CD14-positive monocyte (primary cell): Measurements from ENCODE around the gene DENND4A. TPM values are rescaled to one million over a fixed set of nuclear protein-coding genes. Genes with fewer than 3 reads are reported as not detected.
A peak's percentile ranks its signal among the peaks of the same experiment; 100 is the strongest.

Experiments used
- DNase-seq, 3 donors: peaks; one replicate each; pipeline ENCODE4 v3.0.0-alpha.2; 2011 to 2022
- H2AFZ ChIP-seq: 2 replicates; pipeline ENCODE4 v1.6.0; 2012; ENCODE audit warnings: mild to moderate bottlenecking, low read depth, low read length, inconsistent platforms; ENCODE audit not compliant: insufficient read depth, poor library complexity, severe bottlenecking
- H3K27ac ChIP-seq, 2 donors: 1 replicate in 1 of 2; 2 replicates in 1 of 2; pipeline ENCODE4 v1.5.1; 2012 to 2013; ENCODE audit warnings: low read length in 2 of 2, control low read depth in 1 of 2, inconsistent platforms in 1 of 2, low read depth in 1 of 2, mild to moderate bottlenecking in 1 of 2
- H3K27me3 ChIP-seq, 2 donors: one replicate each; pipeline versions ENCODE4 v1.6.0 to v1.6.1; 2011 to 2013; ENCODE audit warnings: low read length in 2 of 2; ENCODE audit not compliant: control insufficient read depth in 2 of 2, insufficient read depth in 2 of 2
- H3K36me3 ChIP-seq, 2 donors: replicated peaks in 1 of 2; 1 replicate in 1 of 2; 2 replicates in 1 of 2; pipeline versions ENCODE4 v1.5.1 to v1.6.1; 2012 to 2013; ENCODE audit warnings: low read length in 2 of 2, control low read depth in 1 of 2, inconsistent platforms in 1 of 2, mild to moderate bottlenecking in 1 of 2; ENCODE audit not compliant: insufficient read depth in 2 of 2, control insufficient read depth in 1 of 2
- H3K4me1 ChIP-seq, 2 donors: 1 replicate in 1 of 2; 2 replicates in 1 of 2; pipeline versions ENCODE4 v1.5.1 to v1.6.1; 2012 to 2013; ENCODE audit warnings: low read length in 2 of 2, control low read depth in 1 of 2, inconsistent platforms in 1 of 2, mild to moderate bottlenecking in 1 of 2, moderate library complexity in 1 of 2; ENCODE audit not compliant: insufficient read depth in 2 of 2, control insufficient read depth in 1 of 2
- H3K4me2 ChIP-seq: replicated peaks from 2 replicates; pipeline ENCODE3; 2012; ENCODE audit warnings: low read length, moderate library complexity, mild to moderate bottlenecking; ENCODE audit not compliant: poor library complexity, severe bottlenecking; ENCODE audit errors: extremely low read depth
- H3K4me3 ChIP-seq, 3 experiments: fragments of 200-600 bp in 1 of 3; sonication (generic) in 1 of 3; replicated peaks in 1 of 3; 1 replicate in 2 of 3; 2 replicates in 1 of 3; pipeline ENCODE4 v1.5.1; 2011 to 2013; ENCODE audit warnings: low read length in 3 of 3, mild to moderate bottlenecking in 3 of 3, control low read depth in 2 of 3, low read depth in 2 of 3, inconsistent platforms in 1 of 3, moderate library complexity in 1 of 3
- H3K79me2 ChIP-seq: 2 replicates; pipeline ENCODE4 v1.6.0; 2012; ENCODE audit warnings: mild to moderate bottlenecking, control low read depth, inconsistent platforms, low read length, moderate library complexity; ENCODE audit not compliant: insufficient read depth
- H3K9ac ChIP-seq: 2 replicates; pipeline ENCODE4 v1.6.0; 2017; ENCODE audit warnings: low read length, mild to moderate bottlenecking; ENCODE audit not compliant: insufficient read depth, poor library complexity, severe bottlenecking
- H3K9me3 ChIP-seq, 2 donors: replicated peaks in 1 of 2; 1 replicate in 1 of 2; 2 replicates in 1 of 2; pipeline versions ENCODE4 v1.5.1 to v1.6.1; 2012 to 2013; ENCODE audit warnings: low read length in 2 of 2, control low read depth in 1 of 2; ENCODE audit not compliant: control insufficient read depth in 1 of 2, insufficient read depth in 1 of 2
- H4K20me1 ChIP-seq: 2 replicates; pipeline ENCODE4 v1.6.0; 2012; ENCODE audit warnings: mild to moderate bottlenecking, low read length, control low read depth, moderate library complexity; ENCODE audit not compliant: insufficient read depth
- H3K27ac Mint-ChIP-seq, 7 donors: one replicate each; pipeline ENCODE4 v1.8.0; 2020; ENCODE audit warnings: mild to moderate bottlenecking in 7 of 7, mixed read lengths in 7 of 7, moderate library complexity in 6 of 7, inconsistent platforms in 2 of 7
- H3K27me3 Mint-ChIP-seq, 3 donors: one replicate each; pipeline ENCODE4 v1.8.0; 2021 to 2022; ENCODE audit warnings: low read depth in 3 of 3, mild to moderate bottlenecking in 3 of 3, mixed read lengths in 3 of 3, moderate library complexity in 3 of 3, inconsistent platforms in 1 of 3
- H3K36me3 Mint-ChIP-seq, 2 donors: one replicate each; pipeline ENCODE4 v1.8.0; 2020; ENCODE audit warnings: mixed read lengths in 2 of 2, inconsistent platforms in 1 of 2, mild to moderate bottlenecking in 1 of 2
- H3K4me1 Mint-ChIP-seq: one replicate; pipeline ENCODE4 v1.8.0; 2020; ENCODE audit warnings: mild to moderate bottlenecking, mixed read lengths
- H3K4me3 Mint-ChIP-seq, 2 donors: one replicate each; pipeline ENCODE4 v1.8.0; 2020; ENCODE audit warnings: mild to moderate bottlenecking in 2 of 2, mixed read lengths in 2 of 2, moderate library complexity in 1 of 2
- H3K9me3 Mint-ChIP-seq, 7 donors: one replicate each; pipeline ENCODE4 v1.8.0; 2020 to 2022; ENCODE audit warnings: mixed read lengths in 7 of 7, mild to moderate bottlenecking in 6 of 7, moderate library complexity in 6 of 7, inconsistent platforms in 2 of 7
- WGBS: methylation state at CpG from one replicate; pipeline ENCODE4 v1.1.5; 2013; ENCODE audit warnings: missing lambda C conversion rate; ENCODE audit not compliant: insufficient coverage; 5-methylcytosine and 5-hydroxymethylcytosine counted together
- intact Hi-C, 2 donors: fragments of 100-400 bp; cut with micrococcal nuclease; formaldehyde crosslinking; loops; one replicate each; pipeline versions ENCODE4 v1.15.0 to v1.15.1; 2023
- polyA plus RNA-seq, 3 donors: library from polyadenylated mRNA; depleted of rRNA in 1 of 3; unstranded in 2 of 3; stranded (reverse) in 1 of 3; fragments of 300-500 nt in 2 of 3; fragments of >200 nt in 1 of 3; fragmentation: Illumina TruSeq in 2 of 3; gene quantifications; 1 replicate in 2 of 3; 2 replicates in 1 of 3; pipeline ENCODE4 v1.2.3, GENCODE V29; 2012 to 2021
- TF ChIP-seq, protein P1 (sequence below): fragments of 200-600 bp; IDR thresholded peaks from one replicate; pipeline ENCODE4 v1.8.0; 2022; ENCODE audit warnings: antibody characterized with exemption, mild to moderate bottlenecking

Gene DENND4A
- polyA plus RNA-seq, 3 donors, result 4.6 to 11.0 (median 6.9) TPM

DNA sequence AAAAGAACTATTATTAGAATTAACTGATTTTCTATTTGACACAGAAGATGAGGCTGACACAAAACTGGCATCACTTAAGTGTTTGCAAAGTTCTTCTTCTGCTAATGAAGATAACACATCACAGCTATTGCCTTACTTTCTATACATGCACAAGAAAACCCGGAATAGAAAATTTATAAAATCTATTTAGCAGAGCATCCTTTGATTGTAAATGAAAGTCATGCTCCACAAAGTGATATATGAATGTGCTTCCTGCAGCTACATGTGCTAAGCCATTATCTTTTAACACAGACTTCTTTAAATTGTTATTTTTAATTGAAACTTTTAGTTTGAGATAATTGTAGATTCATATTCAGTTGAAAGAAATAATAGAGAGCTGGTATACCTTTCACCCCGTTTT lies 27.0 kb downstream of the DENND4A start:
- Histone ChIP-seq H3K79me2 (peaks cover 100% of the 10 kb centered on the region), H3K4me3 (no peak overlapping the region), H3K9me3 (no peaks in the 10 kb centered on the region), H3K27ac (no peak overlapping the region), H3K4me1 (no peaks in the 10 kb centered on the region), H3K36me3 (peaks cover 0 to 11% of the 10 kb centered on the region in 2 donors), H3K4me2 (no peak overlapping the region), H2AFZ (no peak overlapping the region), H3K9ac (no peak overlapping the region), H4K20me1 (peaks cover 83% of the 10 kb centered on the region), H3K27me3 (no peaks in the 10 kb centered on the region)
- no peaks in the 10 kb centered on the region for H3K9me3 Mint-ChIP-seq
- TF ChIP-seq, protein P1, sequence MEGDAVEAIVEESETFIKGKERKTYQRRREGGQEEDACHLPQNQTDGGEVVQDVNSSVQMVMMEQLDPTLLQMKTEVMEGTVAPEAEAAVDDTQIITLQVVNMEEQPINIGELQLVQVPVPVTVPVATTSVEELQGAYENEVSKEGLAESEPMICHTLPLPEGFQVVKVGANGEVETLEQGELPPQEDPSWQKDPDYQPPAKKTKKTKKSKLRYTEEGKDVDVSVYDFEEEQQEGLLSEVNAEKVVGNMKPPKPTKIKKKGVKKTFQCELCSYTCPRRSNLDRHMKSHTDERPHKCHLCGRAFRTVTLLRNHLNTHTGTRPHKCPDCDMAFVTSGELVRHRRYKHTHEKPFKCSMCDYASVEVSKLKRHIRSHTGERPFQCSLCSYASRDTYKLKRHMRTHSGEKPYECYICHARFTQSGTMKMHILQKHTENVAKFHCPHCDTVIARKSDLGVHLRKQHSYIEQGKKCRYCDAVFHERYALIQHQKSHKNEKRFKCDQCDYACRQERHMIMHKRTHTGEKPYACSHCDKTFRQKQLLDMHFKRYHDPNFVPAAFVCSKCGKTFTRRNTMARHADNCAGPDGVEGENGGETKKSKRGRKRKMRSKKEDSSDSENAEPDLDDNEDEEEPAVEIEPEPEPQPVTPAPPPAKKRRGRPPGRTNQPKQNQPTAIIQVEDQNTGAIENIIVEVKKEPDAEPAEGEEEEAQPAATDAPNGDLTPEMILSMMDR, result no peak
- intact Hi-C loops, result no loop called here
- H3K4me1 Mint-ChIP-seq, result peaks cover 12% of the 10 kb centered on the region
- H3K27ac Mint-ChIP-seq, result no peak overlapping the region
- no CpG with 5 or more reads among the region's 2 CpGs for WGBS
- no peak for DNase-seq
- no peak overlapping the region for H3K4me3 Mint-ChIP-seq
- peaks cover 10 to 19% of the 10 kb centered on the region in 2 donors for H3K36me3 Mint-ChIP-seq
- peaks cover 0 to 2% (median 0%) of the 10 kb centered on the region in 3 donors for H3K27me3 Mint-ChIP-seq

DNA sequence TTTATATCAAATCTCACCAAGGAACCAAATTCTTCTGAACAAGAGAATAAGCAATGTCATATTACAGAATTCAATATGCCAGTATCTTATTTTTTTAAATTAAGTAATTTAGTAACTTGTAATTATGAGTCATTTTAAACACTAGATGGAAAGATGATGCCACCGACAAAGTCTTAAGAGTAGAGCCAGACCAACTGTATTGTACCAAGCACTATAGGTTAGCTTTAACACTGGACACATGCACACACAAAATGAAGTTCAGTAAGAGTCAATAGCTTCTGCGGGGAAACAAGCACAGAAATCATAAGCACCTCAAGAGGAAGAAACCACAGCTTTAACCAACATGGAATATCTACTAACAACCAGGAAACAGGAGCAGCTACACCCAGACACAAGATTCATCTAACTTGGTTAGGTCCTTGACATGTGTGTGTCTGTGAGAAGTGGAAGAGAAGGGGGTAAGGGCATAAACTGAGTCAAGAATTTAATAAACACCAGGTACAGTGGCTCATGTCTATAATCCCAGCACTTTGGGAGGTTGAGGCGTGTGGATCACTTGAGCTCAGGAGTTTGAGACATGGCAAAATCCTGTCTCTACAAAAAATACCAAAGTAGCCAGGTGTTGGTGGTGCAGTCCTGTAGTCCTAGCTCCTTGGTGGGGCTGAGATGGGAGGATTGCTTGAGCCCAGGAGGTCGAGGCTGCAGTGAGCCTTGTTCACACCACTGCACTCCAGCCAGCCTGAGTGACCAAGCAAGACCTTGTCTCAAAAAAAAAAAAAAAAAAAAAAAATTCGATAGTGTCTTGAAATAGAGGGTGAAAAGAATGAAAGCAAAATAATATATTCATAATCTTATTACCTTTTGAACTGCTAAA lies 28.9 kb downstream of the DENND4A start:
- no peaks in the 10 kb centered on the region for H3K9me3 Mint-ChIP-seq
- intact Hi-C loops, result no loop called here
- peak overlapping the region in 3 of 7 donors; percentile 9 to 47 (median 13) for H3K27ac Mint-ChIP-seq
- peaks cover 74% of the 10 kb centered on the region for H4K20me1 ChIP-seq
- no peaks in the 10 kb centered on the region for H3K9me3 ChIP-seq
- H3K36me3 Mint-ChIP-seq, result peaks cover 10 to 27% of the 10 kb centered on the region in 2 donors
- 100% methylated on average over 1 of the region's 5 CpGs for WGBS
- no peak overlapping the region for H3K4me3 ChIP-seq
- peaks cover 9% of the 10 kb centered on the region for H3K4me1 Mint-ChIP-seq
- H3K27ac ChIP-seq, result peak overlapping the region in 1 of 2 donors; percentile 42
- no peak overlapping the region for H3K4me2 ChIP-seq
- peaks cover 95% of the 10 kb centered on the region for H3K79me2 ChIP-seq
- H3K4me3 Mint-ChIP-seq, result no peak overlapping the region
- TF ChIP-seq, protein P1, result no peak
- no peak overlapping the region for H2AFZ ChIP-seq
- H3K36me3 ChIP-seq, result peaks cover 0 to 29% of the 10 kb centered on the region in 2 donors
- no peak for DNase-seq
- H3K27me3 Mint-ChIP-seq, result peaks cover 0 to 2% (median 0%) of the 10 kb centered on the region in 3 donors
- no peaks in the 10 kb centered on the region for H3K27me3 ChIP-seq
- no peak overlapping the region for H3K9ac ChIP-seq
- H3K4me1 ChIP-seq, result no peaks in the 10 kb centered on the region
